CD4-positive, alpha-beta T cell treated with Interleukin-2 at 100 ng/mL for 4 hours (primary cell): ENCODE measurements around the gene GNAT1.
"Not testable (repeated sequence)": the region's sequence is repeated elsewhere in the genome, so short reads cannot be mapped to it uniquely, and the experiment has no call there.

ENCODE experiments used
- DNase-seq: peaks from one replicate; pipeline ENCODE4 v3.0.0-alpha.2; 2020; ENCODE audit warnings: low spot score

GNAT1 gene

DNA sequence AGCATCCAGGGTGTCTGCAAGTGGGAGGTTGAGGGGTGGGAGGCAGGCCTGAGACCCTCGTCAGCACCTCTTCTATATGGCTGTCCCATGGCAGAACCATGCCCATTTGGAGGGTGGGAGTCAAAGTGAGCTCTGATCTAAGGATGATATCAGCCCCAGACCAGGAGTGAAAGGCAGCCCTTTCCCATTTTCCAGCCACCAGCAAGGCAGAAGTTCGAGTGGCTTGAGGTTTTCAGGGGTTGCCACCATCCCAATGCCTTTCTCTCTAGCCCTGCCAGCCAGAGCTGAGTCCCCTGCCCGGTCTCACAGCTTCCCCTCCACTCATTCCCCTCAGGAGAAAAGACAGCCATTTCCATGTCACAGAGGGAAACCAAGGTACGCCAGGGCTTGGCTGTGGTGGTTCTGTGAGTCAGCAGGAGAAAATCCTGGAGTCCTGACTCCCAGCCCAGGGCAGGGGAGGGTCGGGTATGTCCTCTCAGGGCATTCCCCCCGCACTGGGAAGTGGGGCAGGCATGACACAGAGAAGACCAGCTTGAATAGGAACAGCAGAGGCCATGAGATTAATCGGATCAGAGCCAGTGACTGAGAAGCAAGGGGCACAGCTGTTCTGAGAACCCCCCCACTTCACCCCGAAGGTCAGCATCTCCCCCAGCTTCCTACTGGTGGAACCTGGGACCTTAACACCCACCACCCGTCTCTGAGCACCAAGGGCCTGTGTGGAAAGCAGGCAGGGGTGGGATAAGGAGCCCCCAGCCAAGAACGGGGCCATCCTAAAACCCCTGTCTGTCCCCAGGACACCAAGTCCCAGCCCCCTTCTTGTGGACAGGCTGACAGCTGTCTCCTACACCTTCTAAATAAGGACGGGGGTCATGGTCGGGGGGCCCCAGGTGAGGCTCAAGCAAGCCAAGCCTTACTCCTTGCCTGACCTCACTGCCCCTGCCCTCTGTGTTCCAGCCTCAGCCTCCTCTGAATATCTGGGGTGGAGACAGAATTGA, 12.7 kb downstream of the GNAT1 start:
- no peak for DNase-seq

DNA sequence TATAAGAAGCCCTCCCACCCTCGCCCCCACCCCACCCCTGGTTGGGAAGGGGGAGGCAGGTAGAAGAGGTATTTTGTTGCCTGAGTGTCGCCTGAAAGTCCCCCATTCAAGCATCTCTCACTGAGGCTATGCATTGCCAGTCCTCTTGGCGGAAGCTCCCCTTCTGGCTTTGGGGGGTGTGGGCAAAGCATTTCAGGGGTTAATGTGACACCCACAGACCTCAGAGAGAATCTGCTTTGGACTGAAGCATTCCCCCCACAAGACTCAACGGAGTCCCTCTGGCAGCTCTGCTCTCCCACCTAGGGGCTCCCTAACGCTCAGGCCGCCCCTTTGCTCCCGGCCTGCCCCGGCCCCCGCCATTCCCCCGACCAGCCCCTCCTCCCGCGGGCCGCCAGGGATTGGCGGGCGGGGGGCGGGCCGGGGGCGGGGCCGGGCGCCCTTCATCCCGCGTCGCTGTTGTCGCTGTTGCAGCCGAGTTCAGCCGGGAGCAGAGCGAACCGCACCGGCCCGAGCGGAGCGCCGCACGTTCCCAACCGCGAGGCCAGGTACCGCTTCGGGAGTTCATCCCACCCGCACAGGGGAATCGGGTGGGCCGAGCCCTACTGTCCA, 13.5 kb downstream of the GNAT1 start, which contains the start of gene SLC38A3:
Gene SLC38A3 (plus strand): TSS at position 468 of the 609 bp plus-strand sequence. CDS start 8,929 bp downstream, outside the sequence.
- no peak for DNase-seq

DNA sequence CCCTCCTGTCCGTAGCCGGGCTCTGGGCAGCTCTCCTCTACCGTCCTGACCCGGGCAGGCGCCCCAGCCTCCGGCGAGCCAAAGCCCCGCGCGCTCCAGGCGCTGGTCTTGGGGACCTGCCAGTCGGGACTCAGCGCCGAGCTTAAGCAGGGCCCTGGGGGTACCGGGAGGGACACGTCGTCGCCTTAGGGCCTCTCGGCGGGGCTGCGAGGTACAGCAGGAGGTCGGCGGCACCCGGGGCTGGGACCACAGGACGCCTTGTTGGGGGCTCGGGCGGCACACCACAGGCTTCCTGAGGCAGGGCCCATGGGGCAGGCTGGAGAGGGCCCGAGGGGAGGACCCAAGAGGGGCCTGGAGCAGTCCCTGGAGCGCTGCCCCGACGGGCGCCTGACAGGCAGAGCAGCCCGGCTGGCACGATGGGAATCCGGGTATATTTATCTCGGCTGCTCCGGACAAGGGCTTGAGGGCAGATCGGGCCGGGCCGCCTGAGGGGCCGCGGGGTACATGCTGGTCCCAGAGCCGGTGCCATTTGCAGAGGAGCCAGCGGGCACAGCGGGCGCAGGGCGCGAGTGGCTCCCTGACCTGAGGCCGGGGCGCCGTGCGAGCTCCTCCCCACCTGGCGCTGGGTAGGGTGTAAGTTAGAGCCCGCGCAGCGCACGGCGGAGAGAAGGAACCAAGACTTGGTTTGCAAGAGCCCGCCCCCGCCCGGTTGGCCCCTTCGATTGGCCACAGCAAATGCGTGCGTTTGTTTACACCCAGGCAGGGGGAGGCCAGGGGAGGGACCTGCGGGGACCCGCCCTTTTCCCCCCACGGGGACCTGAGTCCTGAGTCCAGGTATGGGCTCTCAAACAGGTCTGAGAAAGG, 14.2 kb downstream of the GNAT1 start:
- DNase-seq, result peak; percentile 17

DNA sequence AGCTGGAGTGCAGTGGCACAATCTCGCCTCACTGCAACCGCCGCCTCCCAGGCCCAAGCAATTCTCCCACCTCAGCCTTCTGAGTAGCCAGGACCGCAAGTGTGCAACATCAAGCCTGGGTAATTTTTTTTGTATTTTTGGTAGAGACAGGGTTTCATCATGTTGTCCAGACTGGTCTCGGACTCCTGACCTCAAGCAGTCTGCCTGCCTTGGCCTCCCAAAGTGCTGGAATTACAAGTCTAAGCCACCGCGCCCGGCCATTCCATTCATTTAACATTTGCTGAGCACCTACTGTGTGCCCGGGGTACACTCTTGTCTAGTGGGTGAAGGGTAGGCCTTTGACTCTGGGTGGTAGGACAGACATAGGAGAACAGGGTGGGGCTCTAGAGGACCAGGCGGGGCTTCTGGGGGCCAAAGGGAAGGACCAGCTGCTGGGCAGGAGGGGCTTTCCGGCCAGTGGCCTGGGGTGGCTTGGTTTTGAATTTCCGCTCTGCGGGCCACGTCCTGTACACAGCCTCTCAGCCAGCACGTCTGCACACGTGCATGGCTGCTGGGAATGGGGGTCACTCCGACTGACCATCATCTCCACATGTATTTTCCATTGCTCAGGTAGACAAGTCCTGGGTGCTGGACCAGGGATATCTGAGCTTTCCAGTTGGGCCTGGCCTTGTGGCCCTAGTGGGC, 16.1 kb downstream of the GNAT1 start:
- no peak for DNase-seq

DNA sequence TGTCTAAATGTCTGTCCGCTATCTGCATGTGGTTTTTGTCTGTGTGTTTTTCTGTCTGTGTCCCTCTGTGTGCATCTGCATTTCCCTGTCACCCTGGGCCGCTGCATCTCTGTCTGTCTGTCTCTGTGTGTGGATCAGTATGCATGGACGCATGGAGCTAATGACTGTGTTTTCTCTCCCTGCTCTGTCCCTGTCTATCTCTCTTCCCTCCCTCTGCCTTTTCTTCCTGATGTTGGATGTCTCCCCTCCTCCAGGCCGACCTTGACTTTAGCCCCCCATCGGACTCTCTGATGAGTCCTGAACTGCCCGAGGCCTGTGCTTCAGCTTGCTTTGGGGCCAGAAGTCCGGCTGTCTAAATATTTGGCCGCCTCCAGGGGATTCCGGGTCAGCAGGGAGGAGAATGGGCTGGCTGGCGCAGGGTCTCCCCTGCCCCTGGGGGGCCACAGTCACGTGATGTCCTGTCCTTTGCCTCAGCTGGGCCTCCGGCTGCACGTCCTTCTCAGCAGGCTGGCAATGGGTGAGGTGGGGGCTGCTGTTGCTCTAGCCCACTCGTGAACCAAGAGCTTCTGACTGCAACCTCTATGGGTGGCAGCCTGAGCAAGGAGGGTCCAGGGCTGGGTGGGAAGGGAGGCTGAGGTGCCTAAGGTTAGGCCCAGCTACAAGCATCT, 17.4 kb downstream of the GNAT1 start:
- DNase-seq, result no peak

DNA sequence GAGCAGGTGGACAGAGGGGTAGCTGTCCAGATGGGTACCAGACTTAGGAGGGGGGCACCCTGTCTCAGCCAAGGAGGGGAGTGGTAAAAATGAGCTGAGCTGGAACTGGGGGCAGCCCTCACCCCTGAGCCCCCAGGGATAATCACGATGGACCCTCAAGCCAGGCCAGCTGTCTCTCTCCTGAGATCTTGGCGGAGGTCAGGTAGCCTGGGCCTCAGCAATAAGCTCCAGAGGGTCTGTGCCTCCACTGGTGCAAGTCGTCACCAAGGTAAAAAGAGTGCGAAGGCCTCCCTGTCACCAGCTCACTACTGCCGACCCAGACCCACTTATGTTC, 18.7 kb downstream of the GNAT1 start:
- no peak for DNase-seq

DNA sequence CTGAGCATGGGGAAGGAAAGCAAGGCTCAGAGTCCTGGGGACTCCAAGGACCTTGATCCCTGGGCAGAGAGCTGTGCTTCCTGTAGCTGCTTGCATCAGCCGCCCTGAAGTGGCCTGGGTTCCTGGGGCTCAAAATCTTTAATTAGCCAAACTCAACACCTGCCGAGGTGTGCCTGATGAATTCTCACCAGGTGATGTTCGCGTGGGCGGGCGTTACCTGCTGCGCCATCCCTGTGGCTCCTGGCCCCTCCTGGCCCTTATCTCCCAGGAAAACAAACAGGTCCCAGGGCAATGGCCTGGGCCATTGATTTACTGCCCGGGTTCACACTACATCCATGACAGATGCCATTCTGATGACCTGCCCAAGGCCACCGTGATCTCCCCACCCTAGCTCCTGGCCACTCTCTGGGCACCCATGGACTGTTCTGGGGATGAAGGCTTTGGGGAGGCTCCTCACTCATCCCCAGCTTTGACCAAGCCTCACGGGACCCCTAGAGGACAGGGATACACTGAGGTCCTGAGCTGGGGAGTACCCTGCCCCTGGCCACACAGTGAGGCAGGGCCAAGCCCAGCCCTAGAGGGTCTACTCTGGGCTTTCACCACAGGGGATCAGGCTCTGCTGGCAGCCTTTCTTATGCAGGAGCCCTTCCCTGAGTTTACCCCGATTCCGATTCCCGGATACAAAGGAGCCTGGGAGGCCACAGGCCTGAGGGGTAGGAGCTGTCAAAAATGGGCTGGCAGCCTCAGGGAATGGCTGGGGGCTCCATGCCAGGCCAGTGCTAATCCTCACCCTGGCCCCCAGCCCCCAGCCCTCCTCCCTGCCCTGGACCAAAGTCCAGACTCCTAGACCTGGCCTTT, 19.3 kb downstream of the GNAT1 start:
- no peak for DNase-seq

DNA sequence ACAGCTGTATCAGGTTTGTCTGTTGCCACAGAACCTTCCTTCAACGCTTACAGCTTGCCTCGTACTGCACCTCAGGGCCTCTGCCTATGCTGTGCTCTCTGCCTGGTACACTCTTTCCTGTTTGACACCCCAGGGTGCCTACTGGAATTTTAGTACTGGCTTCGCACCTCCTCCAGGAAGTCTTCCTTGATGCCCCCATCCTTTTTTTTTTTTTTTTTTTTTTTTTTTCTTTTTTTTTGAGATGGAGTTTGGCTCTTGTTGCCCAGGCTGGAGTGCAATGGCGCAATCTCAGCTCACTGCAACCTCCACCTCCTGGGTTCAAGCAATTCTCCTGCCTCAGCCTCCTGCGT, 19.9 kb downstream of the GNAT1 start:
- DNase-seq, result not testable (repeated sequence)

DNA sequence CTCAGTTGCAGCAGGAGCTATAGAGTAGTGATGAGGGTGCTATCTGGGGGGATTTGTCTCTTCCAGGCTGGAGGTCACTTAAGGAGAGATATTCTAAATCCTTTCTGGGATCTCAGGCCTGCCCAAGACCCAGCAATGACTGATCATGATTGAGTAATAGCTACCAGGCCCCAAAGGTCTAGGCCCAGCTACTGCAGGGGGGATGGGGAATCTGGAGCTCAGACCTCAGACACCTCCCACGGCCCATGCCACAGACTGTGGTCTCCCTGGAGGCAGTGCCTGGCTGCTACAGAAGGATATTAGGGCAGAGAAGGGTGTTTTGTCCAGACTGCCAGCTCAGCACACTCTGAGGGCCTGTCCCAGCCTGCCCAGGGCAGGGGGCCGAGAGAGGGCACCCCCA, 20.5 kb downstream of the GNAT1 start:
- DNase-seq, result no peak

DNA sequence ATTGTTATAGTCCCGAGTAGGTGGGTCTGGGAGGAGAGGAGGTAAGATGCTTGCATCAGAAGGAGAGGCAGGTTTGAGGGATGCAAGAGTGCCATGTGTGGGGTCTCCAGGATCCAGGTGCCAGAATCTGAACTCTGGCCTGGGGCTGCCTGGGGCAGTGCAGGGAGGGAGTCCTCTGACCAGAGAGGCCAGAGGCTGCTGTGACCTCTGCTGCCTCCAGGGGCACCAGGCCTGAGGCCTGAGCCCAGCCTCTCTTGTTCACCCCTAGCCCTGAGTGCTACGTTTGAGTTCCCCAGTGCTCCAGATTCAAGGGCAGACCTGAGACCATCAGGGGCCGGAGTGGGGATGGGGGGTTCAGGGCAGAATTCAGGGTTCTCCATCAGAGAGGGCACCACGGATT, 21.1 kb downstream of the GNAT1 start:
- DNase-seq, result no peak

DNA sequence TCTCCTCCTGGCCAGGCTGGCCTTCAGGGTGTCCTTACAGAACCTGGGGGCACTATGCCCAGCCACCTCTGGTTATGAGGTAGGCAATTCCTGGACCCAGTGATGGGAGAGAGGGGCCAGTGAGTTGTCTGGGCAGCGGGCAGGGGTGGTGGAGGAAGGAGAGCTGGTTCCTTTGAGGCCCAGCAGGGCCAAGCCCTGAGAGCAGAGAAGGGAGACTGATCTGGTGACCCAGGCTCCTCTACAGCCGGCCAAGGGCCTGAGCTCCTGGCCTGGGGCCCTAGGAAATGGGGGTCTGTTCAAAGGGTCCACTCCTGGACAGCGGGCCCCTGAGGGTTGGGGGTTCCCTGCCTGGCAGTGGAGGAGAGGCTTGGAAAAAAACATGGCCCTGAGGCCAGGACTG, 21.6 kb downstream of the GNAT1 start:
- DNase-seq, result no peak

DNA sequence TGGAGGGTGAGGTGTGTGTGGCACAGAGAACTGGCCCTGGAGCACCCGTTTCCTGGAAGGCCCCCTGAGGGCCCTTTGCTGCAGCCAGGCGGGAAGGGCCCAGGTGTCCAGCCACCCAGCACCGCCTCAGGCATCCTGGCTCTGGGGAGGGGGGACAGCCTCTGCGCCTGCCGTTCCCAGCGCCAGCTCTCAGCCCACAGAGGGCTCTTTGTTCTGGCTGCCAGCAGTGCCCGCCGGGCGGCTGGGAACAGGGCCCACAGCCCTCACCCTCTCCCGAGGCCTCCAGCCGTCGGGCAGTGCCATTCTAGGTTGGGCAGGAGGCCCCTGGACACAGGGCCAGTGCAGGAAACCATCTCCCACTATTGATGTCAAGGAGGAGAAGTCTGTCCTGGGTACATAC, 22.0 kb downstream of the GNAT1 start:
- no peak for DNase-seq

DNA sequence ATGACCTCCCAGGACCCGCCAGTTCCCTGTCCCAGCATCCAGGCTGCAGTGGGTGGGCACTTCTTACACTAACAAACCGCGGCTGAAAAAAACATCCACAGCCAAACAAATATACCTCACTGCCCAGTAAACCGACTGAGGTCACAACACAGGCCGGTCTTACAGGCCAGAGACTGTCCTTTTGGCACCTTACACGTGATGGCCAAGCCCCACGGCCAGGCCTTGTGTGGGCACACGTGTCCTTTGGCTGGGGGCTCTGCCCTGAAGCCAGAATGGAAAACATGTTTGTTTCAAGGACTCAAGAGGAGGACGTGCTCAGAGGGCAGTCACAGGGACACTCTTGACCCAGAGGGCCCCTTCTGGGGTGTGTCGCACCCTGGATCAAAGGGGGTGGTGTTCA, 23.4 kb downstream of the GNAT1 start:
- no peak for DNase-seq

DNA sequence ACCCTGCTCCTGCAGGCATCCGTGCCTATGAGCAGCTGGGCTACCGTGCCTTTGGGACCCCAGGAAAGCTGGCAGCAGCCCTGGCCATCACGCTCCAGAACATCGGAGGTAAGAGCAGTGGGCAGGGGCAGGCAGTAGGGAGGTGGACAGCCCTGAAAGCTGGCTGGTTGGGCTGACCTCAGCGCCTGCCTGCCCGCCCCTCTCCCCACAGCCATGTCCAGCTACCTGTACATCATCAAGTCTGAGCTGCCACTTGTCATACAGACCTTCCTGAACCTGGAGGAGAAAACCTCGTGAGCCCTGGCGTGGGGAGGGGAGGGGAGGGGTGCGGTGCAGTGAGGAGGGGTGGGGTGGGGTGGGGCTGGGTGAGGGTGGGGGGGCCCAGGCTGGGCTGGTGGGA, 24.1 kb downstream of the GNAT1 start:
- DNase-seq, result no peak

DNA sequence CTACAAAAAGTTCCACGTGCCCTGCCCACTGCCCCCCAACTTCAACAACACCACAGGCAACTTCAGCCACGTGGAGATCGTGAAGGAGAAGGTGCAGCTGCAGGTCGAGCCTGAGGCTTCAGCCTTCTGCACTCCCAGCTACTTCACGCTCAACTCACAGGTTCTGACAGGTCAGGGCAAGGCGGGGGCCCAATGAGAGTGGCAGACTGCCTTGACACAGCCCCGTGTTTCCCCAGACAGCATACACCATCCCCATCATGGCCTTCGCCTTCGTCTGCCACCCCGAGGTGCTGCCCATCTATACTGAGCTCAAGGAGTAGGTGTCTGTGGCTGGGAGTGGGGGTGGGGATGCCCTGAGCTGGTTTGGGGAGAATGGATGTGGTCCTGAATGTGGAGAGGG, 26.3 kb downstream of the GNAT1 start:
- DNase-seq, result no peak

DNA sequence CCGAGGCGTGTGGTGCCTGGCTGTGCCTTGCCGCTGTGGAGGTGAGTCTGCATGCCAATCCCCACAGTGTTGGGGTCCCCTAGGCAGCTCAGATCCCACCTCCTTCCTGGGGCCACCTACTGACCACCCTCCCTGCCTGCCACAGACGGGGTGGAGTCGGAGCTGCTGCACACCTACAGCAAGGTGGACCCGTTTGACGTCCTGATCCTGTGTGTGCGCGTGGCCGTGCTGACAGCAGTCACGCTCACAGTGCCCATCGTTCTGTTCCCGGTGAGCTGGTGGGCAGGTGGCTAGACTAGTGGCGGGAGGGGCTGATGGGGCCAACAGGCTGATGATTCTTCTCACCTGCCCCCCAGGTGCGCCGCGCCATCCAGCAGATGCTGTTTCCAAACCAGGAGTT, 27.0 kb downstream of the GNAT1 start:
- DNase-seq, result no peak

DNA sequence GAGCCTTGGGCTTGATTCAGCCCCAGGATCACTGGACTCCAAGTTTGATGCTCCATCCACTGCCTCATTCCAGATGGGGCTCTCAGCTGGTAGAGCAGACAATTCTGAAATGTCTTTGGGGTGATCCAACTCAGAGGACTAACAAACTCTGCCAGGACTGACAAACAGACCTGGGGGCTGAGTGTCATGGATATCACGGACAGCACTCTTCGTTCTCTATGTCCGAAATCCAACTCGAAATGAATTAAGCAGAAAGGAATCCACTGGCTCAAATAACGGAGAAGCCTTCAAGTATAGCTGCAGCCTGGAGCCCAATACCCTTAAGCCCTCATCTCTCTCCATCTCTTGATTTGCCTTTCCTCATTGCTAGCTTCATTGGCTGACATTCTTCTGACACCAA, 27.9 kb downstream of the GNAT1 start:
- DNase-seq, result no peak

DNA sequence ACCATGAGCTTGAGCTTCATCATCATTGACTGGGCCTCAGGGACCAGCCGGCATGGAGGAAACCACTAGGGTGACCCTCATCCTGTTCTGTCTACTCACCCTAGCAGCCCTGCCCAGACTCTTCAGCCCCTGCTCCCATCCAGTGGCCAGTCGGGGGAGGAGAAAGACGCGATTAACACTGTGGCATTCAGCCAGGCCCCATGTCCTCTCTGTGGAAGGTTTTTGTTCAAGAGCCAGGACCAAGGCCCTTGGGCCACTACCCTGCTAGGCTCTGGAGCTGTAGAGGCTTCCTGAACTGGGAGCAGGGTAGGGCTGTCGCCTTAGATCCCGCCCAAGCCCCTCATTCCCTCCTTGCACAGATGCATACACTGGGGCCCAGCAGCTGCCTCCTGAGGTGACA, 28.7 kb downstream of the GNAT1 start:
- DNase-seq, result no peak

DNA sequence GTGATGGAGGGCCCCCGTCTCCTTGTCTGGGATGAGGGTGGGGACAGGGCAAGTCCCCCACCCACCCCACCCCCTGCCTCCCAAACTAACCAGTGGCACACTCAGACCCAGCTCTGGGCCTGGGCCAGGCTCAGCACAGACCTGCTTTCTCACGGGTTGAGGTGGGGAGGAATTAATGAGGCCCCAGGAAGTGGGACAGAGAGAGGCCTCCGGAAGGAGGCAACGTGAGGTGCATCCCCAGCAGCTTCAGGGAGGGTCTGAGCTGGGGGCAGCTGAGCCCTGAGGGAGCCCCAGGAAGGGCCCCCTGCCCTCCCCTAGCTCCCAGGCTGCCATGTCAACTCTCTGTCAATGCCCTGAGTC, 29.6 kb downstream of the GNAT1 start:
- DNase-seq, result no peak

DNA sequence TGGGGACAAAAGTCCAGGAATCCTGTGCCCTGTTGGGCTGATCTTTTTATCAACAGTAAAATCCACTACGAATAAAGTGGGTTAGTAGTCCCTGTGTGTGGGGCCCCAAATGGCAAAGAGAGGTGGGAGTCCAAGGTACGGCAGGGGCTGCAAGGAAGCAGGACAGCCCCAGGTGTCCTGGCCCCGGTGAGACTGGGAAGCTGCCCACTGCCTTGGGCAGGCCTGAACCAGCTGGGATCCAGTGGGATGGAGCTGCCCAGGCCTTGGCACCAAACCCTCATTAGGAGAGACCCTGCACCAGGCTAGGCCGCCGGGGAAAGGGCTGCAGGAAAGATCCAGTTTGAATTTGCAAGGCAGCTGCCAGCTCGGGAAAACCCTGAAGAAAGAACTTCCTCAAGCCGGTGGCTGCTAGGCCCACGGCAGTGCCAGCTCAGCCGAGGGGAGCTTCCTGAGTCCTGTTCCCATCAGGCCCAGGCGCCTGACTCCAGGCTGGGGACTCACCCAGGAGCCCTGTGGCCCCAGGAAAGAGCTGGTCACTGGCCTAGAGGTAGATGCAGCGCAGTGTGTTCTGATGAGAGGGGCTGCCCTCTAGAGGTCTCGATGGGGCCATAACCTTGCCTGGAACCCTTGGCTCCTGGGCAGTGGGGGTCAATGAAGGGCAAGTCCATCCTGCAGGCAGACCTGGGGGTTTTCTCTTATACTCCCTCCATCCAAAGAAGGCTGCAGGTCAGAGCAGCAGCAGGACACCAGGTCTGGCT, 30.2 kb downstream of the GNAT1 start:
- DNase-seq, result no peak
